Mesendoderm (in vitro differentiated cells): ENCODE measurements around the gene TSPAN5. TPM values are rescaled to one million over a fixed set of nuclear protein-coding genes. Genes with fewer than 3 reads are reported as not detected.
A peak's percentile ranks its signal among the peaks of the same experiment; 100 is the strongest.
"Not testable (repeated sequence)": the region's sequence is repeated elsewhere in the genome, so short reads cannot be mapped to it uniquely, and the experiment has no call there.

Source experiments
- DNase-seq: peaks from one replicate; pipeline ENCODE4 v3.0.0; 2013
- H2AK5ac ChIP-seq: 2 replicates; pipeline ENCODE4 v1.6.1; 2013; ENCODE audit warnings: low read length, inconsistent platforms
- H2BK120ac ChIP-seq: 2 replicates; pipeline ENCODE4 v1.6.1; 2013; ENCODE audit warnings: low read depth, mild to moderate bottlenecking, low read length, moderate library complexity, mixed read lengths
- H2BK15ac ChIP-seq: replicated peaks from 2 replicates; pipeline ENCODE4 v1.6.1; 2013; ENCODE audit warnings: low read depth, mild to moderate bottlenecking, moderate library complexity
- H2BK5ac ChIP-seq: 2 replicates; pipeline ENCODE4 v1.6.1; 2013; ENCODE audit warnings: low read length, inconsistent platforms
- H3K18ac ChIP-seq: 2 replicates; pipeline ENCODE4 v1.6.1; 2013; ENCODE audit warnings: mild to moderate bottlenecking, low read length, mixed read lengths
- H3K23ac ChIP-seq: one replicate; pipeline ENCODE4 v1.6.1; 2013; ENCODE audit warnings: low read length
- H3K27ac ChIP-seq: 2 replicates; pipeline ENCODE4 v1.5.1; 2013; ENCODE audit warnings: low read depth, mild to moderate bottlenecking, inconsistent platforms, low read length, moderate library complexity
- H3K27me3 ChIP-seq: 2 replicates; pipeline ENCODE4 v1.6.1; 2013; ENCODE audit warnings: low read length, control low read depth, mild to moderate bottlenecking, inconsistent platforms; ENCODE audit not compliant: insufficient read depth, poor library complexity
- H3K36me3 ChIP-seq: 2 replicates; pipeline ENCODE4 v1.6.1; 2013; ENCODE audit warnings: low read length, inconsistent platforms; ENCODE audit not compliant: control insufficient read depth, insufficient read depth
- H3K4ac ChIP-seq: one replicate; pipeline ENCODE4 v1.6.1; 2013; ENCODE audit warnings: low read depth, mild to moderate bottlenecking, low read length, moderate library complexity
- H3K4me1 ChIP-seq: 2 replicates; pipeline ENCODE4 v1.6.1; 2013; ENCODE audit warnings: low read depth, low read length, inconsistent platforms; ENCODE audit not compliant: control insufficient read depth
- H3K4me2 ChIP-seq: 2 replicates; pipeline ENCODE4 v1.6.1; 2013; ENCODE audit warnings: low read length
- H3K4me3 ChIP-seq: 2 replicates; pipeline ENCODE4 v1.5.1; 2013; ENCODE audit warnings: mild to moderate bottlenecking, low read length
- H3K56ac ChIP-seq: one replicate; pipeline ENCODE4 v1.6.1; 2013; ENCODE audit warnings: low read length
- H3K79me1 ChIP-seq: 2 replicates; pipeline ENCODE4 v1.6.1; 2013; ENCODE audit warnings: low read length, inconsistent platforms
- H3K79me2 ChIP-seq: 2 replicates; pipeline ENCODE4 v1.6.1; 2013; ENCODE audit warnings: mild to moderate bottlenecking, low read length; ENCODE audit not compliant: control insufficient read depth, insufficient read depth
- H3K9ac ChIP-seq: 2 replicates; pipeline ENCODE4 v1.6.1; 2013; ENCODE audit warnings: low read length, inconsistent platforms
- H4K5ac ChIP-seq: one replicate; pipeline ENCODE4 v1.6.1; 2013; ENCODE audit warnings: low read length
- H4K8ac ChIP-seq: one replicate; pipeline ENCODE4 v1.6.1; 2013; ENCODE audit warnings: low read depth, mild to moderate bottlenecking, control low read depth, low read length, moderate library complexity
- WGBS: extraction: QIAGEN DNeasy Blood & Tissue Kit; methylation state at CpG from one replicate; pipeline ENCODE4 v1.1.7; 2013; ENCODE audit warnings: low lambda C conversion rate, missing lambda C conversion rate; ENCODE audit not compliant: insufficient coverage; ENCODE audit errors: extremely low coverage; 5-methylcytosine and 5-hydroxymethylcytosine counted together
- polyA plus RNA-seq, 2 experiments: library from polyadenylated mRNA; stranded (reverse); fragments of 200-250 nt; gene quantifications; one replicate each; pipeline ENCODE4 v1.2.3, GENCODE V29; 2013

The TSPAN5 gene
- 5.9 TPM for polyA plus RNA-seq (2013, experiment 1 of 2)
- 6.0 TPM for polyA plus RNA-seq (2013, experiment 2 of 2)

DNA sequence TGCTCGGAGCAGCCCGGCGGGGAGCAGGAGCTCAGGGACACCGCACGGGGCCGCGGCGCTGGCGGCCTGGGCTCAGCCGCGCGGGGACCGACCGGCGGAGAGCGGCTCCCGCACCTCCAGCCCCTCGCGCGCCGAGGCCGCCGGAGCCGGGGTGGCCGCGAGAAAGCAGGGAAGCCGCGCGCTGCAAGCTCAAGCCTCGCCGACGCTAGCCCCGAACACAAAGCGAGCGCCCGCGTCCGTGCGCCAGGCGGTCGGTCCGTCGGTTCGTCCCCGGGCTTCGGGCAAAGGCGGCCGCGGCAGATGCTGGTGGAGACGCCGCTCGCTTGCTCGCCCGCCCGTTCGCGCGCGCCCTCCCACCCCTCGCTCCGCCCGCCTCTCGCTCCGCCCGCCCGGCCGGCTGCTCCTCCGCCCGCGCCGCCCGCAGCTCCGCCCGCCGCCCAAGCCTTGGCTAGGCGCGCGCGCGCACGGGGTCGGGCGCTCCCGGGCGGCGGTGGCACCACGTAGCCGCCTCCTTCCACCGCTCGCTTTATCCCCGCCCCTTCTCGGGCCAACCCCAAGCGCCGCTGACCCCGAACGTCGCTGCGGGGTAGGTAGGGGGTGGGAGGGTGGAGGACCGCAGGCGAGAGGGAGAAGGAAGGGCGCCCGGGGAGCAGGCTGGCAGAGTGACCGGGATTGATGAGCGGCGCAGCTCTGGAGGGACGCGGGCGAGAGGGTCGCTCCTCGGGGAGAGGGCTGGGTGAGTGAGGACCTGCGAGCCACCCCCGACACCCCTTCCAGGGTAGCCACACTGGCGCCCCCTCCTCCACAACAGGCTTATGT is at the start of gene TSPAN5:
TSS of gene TSPAN5 (minus strand) at position 325 of the 819 bp plus-strand sequence.
- no peak within 1 kb of the TSS for H2BK5ac ChIP-seq
- H3K27me3 ChIP-seq = peaks cover 7% of the 10 kb centered on the region
- no peak within 1 kb of the TSS for H3K4ac ChIP-seq
- H3K9ac ChIP-seq = peak within 1 kb of the TSS; percentile 72
- no peak within 1 kb of the TSS for H2BK120ac ChIP-seq
- no peak within 1 kb of the TSS for H3K23ac ChIP-seq
- H2AK5ac ChIP-seq = no peak within 1 kb of the TSS
- no peaks in the 10 kb centered on the region for H3K4me1 ChIP-seq
- peak within 1 kb of the TSS; percentile 68 for H3K4me2 ChIP-seq
- H2BK15ac ChIP-seq = no peak within 1 kb of the TSS
- H3K18ac ChIP-seq = peak within 1 kb of the TSS; percentile 70
- no peak within 1 kb of the TSS for H4K5ac ChIP-seq
- H3K79me1 ChIP-seq = no peaks in the 10 kb centered on the region
- peak within 1 kb of the TSS; percentile 90 for H3K56ac ChIP-seq
- H3K79me2 ChIP-seq = no peaks in the 10 kb centered on the region
- DNase-seq = peak; percentile 84
- H3K27ac ChIP-seq = no peak within 1 kb of the TSS
- no peaks in the 10 kb centered on the region for H3K36me3 ChIP-seq
- WGBS = no CpG with 5 or more reads among the region's 113 CpGs
- H3K4me3 ChIP-seq = peak within 1 kb of the TSS; percentile 64
- H4K8ac ChIP-seq = no peak within 1 kb of the TSS

DNA sequence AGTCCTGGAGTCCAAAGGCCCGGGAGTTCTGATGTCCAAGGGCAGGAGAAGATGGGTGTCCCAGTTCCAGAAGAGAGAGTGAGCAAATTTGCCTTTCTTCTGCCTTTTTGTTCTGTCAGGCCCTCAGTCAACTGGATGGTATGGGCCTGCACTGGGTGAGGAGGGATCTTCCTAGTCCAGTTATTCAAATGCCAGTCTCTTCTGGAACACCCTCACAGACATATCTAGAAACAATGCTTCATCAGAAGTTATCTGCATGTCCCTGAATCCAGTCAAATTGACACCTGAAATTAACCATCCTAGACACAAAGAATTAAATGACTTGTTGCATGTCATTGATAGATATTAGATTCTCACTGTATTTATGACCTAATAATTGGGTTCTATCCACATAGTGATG is 48.5 kb upstream of the TSPAN5 start:
- Histone ChIP-seq H4K5ac (no peak overlapping the region), H3K23ac (no peak overlapping the region), H3K79me1 (no peaks in the 10 kb centered on the region), H3K4me2 (no peak overlapping the region), H2BK15ac (no peak overlapping the region), H3K9ac (no peak overlapping the region), H3K36me3 (no peaks in the 10 kb centered on the region), H3K79me2 (no peaks in the 10 kb centered on the region), H3K27me3 (no peaks in the 10 kb centered on the region), H4K8ac (no peak overlapping the region), H3K4ac (no peak overlapping the region), H3K56ac (no peak overlapping the region), H3K4me3 (no peak overlapping the region), H2BK120ac (no peak overlapping the region), H3K18ac (no peak overlapping the region), H2AK5ac (no peak overlapping the region), H3K4me1 (no peaks in the 10 kb centered on the region), H3K27ac (no peak overlapping the region), H2BK5ac (no peak overlapping the region)
- no CpG with 5 or more reads among the region's 1 CpG for WGBS
- DNase-seq = no peak

DNA sequence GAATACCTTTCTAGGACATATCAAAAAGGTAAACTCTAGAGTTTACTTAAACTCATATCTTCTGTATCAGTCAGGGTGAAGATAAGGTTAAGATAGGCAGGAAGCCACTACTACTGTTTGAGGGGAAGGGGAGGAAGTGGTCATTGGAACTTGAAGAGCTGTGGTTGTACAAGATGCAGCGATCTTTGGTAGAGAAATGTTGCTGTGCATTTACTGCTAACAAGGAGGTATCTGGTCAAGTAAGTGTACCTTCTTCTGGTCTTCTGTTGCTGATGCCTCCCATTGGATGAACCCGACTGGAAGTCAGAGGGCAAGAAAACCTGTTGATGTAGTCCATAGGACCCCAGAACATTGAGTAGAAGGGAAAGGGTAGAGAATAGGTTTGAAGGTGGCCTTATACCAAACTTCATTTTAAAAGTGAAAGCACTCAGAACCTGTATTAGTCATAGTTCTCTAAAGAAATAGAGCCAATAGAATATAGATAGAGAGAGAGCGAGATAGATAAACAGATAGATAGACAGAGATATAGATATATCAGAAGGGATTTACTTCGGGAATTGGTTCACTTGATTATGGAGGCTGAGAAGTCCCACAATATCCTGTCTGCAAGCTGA is 47.9 kb upstream of the TSPAN5 start:
- Histone ChIP-seq H4K8ac (no peak overlapping the region), H3K36me3 (no peaks in the 10 kb centered on the region), H3K4me3 (no peak overlapping the region), H2AK5ac (no peak overlapping the region), H4K5ac (no peak overlapping the region), H3K27ac (no peak overlapping the region), H3K18ac (no peak overlapping the region), H3K23ac (no peak overlapping the region), H3K4me2 (no peak overlapping the region), H3K4ac (no peak overlapping the region), H3K56ac (no peak overlapping the region), H3K27me3 (no peaks in the 10 kb centered on the region), H3K4me1 (no peaks in the 10 kb centered on the region), H3K79me1 (no peaks in the 10 kb centered on the region), H2BK5ac (no peak overlapping the region), H2BK15ac (no peak overlapping the region), H2BK120ac (no peak overlapping the region), H3K79me2 (no peaks in the 10 kb centered on the region), H3K9ac (no peak overlapping the region)
- no peak for DNase-seq
- no CpG with 5 or more reads among the region's 4 CpGs for WGBS

DNA sequence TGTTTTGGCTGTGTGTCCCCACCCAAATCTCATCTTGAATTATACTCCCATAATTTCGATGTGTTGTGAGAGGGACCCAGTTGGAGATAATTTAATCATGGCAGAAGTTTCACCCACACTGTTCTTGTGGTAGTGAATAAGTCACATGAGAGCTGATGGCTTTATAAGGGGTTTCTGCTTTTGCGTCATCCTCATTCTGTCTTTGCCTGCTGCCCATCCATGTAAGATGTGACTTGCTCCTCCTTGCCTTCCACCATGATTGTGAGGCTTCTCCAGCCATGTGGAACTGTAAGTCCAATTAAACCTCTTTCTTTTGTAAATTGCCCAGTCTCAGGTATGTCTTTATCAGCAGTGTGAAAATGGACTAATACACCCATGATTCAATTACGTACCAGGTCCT is 47.2 kb upstream of the TSPAN5 start:
- H3K27ac ChIP-seq, H3K36me3 ChIP-seq, H2BK120ac ChIP-seq, H2BK5ac ChIP-seq, H4K8ac ChIP-seq, H3K27me3 ChIP-seq, H2AK5ac ChIP-seq, H3K4me2 ChIP-seq, H3K9ac ChIP-seq, H3K4ac ChIP-seq, H3K4me1 ChIP-seq, DNase-seq, H3K56ac ChIP-seq, H2BK15ac ChIP-seq, H3K18ac ChIP-seq, H3K23ac ChIP-seq, H3K4me3 ChIP-seq, H3K79me2 ChIP-seq, H4K5ac ChIP-seq, H3K79me1 ChIP-seq: not testable (repeated sequence)
- WGBS = no CpG with 5 or more reads among the region's 3 CpGs

DNA sequence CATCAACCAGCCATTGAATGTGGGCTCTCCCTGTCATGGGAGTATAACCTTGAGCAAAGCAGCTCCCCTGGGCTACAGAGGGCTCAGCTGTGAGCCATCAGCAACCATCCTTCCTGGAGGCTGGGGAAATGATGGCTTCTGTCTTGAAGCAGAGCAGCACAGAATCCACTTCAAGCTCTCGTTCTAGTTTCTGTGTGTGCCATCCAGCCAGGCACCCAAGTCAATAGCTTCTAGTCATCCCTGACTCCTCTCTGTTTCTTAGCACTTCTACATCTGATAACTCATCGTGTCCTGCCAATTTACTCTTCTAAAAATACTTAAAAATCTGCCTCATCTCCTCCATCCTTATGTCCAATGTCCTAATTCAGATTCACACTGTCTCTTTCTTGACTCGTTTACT is 42.2 kb upstream of the TSPAN5 start:
- H3K9ac ChIP-seq = no peak overlapping the region
- H3K56ac ChIP-seq = no peak overlapping the region
- no peak overlapping the region for H3K18ac ChIP-seq
- H3K27me3 ChIP-seq = no peaks in the 10 kb centered on the region
- no peaks in the 10 kb centered on the region for H3K4me1 ChIP-seq
- H3K36me3 ChIP-seq = no peaks in the 10 kb centered on the region
- no peaks in the 10 kb centered on the region for H3K79me1 ChIP-seq
- H3K4ac ChIP-seq = no peak overlapping the region
- no peak overlapping the region for H3K4me3 ChIP-seq
- no peak overlapping the region for H4K5ac ChIP-seq
- H2BK15ac ChIP-seq = no peak overlapping the region
- H2AK5ac ChIP-seq = no peak overlapping the region
- H2BK120ac ChIP-seq = no peak overlapping the region
- no CpG with 5 or more reads among the region's 3 CpGs for WGBS
- H3K79me2 ChIP-seq = no peaks in the 10 kb centered on the region
- no peak overlapping the region for H4K8ac ChIP-seq
- no peak for DNase-seq
- no peak overlapping the region for H3K4me2 ChIP-seq
- H3K23ac ChIP-seq = peak overlapping the region; percentile 50
- no peak overlapping the region for H3K27ac ChIP-seq
- H2BK5ac ChIP-seq = no peak overlapping the region
